CD4-positive, alpha-beta T cell treated with Interleukin-10 for 1 hour (primary cell): ENCODE results near the gene ISOC1.
A peak's percentile ranks its signal among the peaks of the same experiment; 100 is the strongest.

ENCODE experiments used
- DNase-seq: peaks from one replicate; pipeline ENCODE4 v3.0.0-alpha.2; 2020

The ISOC1 gene

DNA sequence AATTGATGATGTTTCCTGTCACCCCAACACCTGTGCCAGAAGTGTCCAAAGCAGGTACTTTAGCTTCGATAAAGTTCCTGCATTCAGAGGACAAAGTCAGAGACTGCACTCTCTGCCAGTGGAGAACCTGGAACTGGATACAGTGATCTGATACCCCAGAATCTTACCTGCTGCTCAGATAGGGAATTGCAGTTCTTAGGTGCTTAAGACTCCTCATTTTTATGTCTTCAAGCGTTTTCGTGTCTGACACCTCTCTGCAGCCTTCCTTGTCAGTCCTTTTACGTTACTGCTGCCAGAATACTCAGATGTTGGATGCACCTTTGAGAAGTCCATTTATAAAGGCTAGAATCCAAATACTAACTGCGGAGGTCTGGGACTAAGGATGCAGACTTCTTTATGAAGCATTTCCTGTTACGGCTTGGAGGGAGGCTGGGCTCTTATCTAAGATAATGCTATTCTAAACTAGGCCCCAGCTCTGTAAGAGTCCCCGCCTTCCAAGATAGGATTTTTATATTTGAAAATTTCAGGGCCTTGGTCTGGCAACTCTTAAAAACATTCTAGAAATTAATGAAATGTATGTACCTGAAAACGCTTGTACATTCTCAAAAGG is 1.9 kb downstream of the ISOC1 start:
- no peak for DNase-seq

DNA sequence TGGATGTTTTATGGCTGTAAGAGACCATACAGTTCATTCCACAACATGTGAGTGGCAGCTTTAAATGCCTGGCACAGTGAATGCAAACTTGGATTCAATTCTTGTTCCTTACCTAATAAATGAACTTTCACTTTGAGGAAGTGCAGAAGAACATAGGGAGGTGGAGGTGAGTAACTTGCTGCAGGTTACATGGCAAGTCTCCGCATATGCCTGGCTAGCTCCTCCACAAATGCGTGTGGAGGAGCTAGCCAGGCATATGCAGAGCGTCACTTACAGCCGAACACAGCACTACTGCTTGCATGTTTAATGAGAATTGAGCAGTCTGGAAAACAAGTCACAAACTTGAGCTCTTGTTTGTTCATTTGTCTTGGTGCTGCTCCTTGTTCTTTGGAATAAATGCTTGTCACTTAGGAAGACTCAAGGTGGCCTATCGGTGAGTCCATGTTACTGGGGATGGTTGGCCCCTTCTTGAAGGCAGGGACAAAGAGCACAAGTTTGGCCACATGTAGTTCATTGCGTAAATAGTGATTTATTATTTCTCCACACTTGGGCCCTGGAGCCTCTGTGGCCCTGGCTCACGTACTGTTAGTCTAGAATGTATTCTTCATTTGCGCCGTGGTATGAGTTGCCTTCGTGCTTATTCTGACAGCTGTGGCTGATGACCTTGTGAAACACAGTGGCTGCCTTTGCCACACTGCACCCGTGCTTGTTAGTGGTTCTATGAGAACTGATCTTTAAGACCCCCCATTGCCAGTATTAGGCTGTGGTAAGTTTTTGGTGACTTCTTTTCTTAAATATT is 3.1 kb downstream of the ISOC1 start:
- no peak for DNase-seq

DNA sequence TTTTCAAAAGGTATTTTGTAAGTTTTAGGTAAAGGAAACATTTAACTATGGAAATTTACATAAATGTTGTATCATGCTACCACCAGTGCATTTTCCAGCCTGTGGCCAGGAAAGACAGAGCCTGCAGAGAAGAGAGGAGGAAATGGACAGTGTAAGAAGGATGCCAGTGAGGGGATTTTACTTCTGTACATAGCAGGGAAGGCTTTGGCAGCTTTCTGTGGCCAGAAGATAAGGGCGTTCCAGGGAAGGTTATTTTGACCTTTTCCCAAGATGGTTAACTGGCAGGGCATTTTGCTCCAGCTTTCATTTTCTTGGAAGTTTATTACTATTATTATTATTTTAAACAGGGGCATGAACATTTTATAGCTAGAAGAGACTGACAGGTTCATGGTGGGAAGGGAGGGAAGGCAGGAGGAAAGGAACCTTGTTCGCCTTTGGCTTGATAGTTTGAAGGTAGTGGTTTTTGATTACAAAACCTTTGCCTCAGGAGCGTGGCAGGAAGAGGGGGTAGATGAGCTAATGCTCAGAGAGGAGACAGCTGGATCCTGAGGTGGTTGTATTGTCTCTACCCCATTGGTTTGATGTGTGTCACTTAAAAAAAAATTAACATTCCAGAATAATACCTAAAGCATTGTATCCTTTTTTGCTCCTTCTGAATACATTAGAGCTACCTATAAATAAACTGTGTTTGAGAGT is 4.1 kb downstream of the ISOC1 start:
- DNase-seq = no peak

DNA sequence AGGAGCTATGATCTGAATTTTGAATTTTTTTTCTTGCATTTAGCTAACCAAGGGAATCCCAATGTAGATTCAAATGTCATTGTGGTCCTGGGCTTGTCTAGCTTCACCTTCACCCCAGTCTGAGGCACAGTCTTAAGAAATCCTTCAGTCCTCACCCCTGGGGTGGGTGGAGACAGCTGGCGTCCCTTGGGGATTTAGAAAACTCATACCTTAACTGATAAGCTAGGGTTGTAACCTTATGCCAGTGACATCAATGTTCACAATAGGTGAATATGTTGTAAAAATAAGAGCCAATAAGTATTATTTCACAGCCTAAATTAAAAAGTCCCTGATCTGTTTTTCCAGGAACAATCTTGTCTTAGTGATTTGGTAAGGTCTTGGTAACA is 4.6 kb downstream of the ISOC1 start:
- DNase-seq = no peak

DNA sequence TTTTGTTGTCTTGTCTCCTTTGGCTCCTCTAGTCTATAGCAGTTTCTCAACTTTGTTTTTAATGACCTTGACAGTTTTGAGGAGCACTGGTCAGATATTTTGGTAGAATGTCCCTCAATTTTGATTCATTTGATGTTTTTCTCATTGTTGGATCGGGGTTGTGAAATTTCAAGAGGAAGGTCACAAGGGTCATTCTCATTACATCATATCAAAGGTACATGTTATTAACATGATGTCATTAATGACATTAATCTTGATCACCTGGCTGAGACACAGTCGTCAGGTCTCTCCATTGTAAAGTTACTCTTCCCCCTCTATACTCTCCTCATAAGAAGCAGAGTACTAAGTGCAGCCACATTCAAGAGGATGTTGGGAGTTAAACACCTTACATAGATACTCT is 7.2 kb downstream of the ISOC1 start:
- DNase-seq = no peak

DNA sequence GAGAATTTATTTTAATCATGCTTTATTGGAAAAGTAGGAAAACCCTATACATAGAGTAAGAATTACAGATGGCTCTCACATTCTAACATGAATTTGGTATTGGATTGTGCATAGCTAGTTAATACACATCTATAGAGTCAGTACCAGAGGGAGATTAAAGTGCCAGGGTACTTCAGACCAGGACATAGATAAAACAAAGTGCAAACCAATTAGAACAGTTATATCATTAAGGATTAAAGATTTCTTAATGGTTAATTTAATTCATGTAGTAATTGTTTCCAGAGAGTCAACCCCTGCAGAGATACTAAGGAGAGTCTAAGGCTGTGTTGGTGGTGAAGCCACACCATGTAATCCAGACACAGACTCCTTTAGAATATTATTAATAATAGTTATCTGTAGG is 8.8 kb downstream of the ISOC1 start:
- no peak for DNase-seq

DNA sequence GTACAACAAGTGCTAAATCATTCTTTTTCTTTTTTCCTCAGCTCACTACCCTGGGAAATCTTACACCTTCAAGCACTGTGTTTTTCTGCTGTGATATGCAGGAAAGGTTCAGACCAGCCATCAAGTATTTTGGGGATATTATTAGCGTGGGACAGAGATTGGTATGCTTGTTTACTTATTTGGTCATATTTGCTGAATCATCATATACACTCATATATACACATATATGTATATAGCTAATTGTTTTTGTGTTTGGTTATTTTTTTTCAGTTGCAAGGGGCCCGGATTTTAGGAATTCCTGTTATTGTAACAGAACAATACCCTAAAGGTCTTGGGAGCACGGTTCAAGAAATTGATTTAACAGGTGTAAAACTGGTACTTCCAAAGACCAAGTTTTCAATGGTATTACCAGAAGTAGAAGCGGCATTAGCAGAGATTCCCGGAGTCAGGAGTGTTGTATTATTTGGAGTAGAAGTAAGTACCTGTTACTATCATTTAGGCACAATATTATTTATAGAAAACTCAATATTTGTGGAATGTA is 10.4 kb downstream of the ISOC1 start:
- no peak for DNase-seq

DNA sequence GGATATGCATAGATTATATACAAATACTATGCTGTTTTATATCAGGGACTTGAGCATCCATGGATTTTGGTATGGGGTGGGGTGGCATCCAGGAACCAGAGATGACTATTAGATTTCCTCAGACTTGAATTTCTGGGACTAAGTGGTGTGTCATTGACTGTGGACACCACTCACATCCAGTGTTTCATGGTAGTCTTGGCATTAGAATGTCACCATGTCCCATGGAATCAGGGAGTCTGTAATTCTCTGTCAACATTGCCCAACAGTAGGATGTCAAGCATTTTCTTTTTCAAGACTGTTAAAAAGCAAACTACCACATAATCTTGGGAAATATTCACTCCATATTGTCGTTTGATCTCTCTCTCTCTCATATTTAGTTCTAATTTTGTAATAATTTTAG is 13.1 kb downstream of the ISOC1 start:
- no peak for DNase-seq

DNA sequence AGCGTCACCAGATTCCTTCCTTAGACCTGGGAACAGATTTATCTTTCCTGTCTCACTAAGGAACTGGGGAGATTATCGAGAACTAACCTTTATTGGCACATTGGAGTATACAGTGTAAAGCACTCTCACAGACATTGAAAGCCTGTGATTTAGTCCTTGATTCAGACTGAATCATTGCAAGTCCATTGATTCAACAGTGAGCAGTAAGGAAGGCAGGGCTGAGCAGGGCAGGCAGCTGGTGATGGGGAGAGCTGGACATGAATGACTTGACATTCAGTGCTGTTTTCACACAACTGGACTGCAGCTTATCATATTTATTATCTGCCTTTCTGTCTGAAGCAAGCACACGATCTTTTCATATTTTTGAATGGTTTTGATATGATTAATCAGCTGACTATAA is 16.2 kb downstream of the ISOC1 start:
- no peak for DNase-seq

DNA sequence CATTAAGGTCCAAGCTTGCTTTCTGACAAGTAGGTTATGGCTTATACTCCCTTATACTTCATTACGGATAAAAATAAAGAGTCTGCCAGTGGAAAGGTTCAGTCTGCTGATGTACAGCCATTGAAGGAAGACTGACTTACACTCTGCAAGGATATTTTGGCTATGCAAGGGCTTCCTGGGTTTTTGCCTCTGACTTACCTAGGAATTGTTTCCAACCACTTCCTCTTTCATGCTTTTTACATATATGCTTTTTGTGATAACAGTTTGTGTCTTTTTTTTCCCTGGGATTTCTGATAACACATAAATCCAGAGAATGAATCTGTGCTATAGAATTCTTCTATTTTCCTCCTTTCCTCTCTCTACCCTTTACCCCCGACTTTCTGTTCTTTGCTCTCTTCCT is 16.8 kb downstream of the ISOC1 start:
- no peak for DNase-seq

DNA sequence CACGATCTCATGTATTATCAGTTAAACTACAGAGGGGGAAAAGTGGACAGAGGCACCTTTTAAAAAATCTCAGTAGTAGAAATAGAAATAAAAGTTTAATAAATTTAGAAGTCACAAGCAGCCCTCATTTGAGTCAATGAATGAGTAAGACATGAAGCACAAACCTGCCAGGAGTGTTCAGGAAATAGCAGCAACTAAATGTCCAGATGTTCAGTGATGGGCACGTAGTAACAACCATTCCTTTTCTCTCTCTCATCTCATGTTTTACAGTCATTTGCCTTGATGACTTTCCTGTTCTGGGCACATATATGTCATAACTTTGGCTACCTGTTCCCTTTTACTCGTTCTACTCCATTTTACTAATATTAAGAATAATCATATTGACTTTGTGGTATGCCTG is 17.7 kb downstream of the ISOC1 start:
- no peak for DNase-seq

DNA sequence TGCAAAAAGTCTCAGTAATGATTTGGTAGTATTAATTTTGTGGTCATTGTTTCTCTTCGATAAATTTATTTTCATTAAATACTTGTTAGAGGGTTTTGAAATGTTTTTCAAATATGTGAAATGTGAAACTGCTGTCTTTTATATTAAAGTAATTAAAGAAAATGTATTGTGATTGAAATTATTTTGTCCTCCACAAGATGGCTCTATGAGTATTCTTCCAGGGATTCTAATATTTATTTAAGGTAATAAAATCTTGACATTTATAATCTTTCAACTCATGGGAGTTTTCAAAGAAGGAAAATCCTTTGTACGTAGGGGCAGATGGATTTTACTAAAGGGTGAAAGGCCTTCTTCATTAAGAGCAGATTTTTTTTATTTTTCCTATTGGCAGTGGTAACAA is 19.3 kb downstream of the ISOC1 start:
- no peak for DNase-seq

DNA sequence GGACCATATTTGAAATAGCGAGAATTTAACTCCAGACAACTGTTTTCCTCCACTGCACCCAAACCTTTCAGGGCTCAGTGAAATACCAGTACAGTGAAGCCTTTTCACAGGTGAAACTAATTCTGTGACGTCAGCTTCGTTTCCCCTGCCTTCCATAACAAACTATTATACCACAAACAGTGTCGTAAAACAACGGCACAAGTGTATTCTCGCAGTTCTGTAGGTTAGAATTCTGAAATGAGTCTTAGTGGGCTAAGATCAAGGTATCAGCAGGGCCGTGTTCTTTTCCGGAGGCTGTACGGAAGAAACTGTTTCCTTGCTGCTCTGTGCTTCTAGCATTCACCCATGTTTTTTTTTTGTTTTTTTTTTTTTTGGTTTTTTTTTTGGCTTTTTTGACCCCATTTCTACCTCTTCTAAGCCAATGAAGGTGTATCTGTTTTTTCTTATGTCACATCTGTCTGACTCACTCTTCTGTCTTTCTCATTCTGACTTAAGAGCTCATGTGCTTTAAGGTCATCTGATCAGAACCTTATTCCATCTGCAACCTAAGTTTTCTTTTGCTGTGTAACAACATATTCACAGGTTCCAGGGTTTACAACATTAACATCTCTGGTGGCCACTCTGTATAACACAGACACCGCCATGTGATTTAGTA is 20.1 kb downstream of the ISOC1 start:
- peak; percentile 23 for DNase-seq

DNA sequence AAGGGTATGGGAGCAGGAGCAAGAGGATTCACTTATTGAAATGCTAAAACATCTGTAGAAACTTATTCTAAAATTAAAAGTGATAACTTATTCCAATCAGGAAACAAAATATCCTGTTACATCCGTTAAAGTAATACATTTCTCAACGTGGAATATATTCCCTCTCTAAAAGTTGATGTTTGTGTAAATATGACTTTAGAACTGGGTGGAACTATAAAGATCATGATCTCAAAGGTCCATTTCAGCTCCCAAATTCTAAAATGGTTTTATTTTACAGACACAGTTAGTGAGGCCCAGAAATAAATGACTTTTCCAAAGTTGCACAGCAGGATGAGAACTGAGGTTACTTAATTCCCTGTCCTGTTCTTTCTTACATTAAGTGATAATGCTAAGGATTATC is 21.1 kb downstream of the ISOC1 start:
- DNase-seq = no peak

DNA sequence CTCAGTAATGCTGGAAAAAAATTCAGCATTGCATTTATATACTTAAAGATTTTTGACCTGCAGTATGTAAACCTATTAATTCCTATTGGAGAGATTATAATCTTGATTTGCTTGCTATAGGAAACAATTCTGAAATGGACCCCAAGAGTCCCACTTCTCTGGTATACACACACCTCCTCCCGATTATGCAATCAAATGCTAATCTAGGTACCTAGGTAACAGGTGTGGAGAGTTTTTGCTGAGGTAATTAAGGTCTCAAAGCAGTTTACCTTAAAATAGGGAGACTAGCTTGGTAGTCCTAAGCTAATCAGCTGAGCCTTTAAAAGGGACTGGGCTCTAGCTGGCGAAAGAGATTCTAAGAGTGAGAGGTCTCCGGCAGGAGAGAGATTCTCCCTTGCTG is 22.2 kb downstream of the ISOC1 start:
- no peak for DNase-seq

DNA sequence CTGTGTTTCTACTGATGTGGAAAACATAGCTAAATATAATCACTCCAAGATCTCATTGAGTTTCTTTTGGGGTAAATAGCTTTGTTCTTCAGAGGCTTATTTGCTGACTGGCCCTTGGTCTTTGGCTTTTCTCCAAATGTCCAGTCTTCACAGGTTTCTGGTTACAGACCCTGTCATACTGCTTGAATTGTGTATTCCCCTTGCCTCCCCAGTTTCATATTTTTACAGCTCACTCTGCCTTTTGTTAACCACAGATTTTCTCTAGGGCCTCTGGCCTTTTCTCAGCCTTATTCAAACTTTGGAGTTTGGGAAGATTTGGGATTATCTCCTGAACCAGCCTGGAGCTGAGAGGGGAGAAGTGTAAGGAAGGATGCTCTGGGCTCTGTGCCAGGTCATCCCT is 23.9 kb downstream of the ISOC1 start:
- no peak for DNase-seq

DNA sequence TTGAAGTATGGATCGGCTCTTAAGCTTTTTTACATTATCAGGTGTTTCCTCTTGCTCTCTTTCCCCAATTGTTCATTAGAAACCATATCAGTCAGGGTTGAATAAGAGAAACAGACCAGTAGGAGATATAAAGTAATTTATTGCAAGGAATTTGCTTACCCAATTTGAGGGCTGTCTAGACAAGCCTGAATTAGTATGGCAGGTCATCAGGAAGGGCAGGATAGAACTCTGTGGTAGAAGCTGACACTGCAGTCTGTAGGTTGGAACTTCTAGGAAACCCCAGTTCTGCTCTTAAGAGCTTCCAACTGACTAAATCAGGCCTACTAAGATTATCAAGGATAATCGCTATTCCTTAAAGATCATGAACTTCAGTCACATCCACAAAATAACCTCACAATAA is 24.3 kb downstream of the ISOC1 start:
- DNase-seq = no peak

DNA sequence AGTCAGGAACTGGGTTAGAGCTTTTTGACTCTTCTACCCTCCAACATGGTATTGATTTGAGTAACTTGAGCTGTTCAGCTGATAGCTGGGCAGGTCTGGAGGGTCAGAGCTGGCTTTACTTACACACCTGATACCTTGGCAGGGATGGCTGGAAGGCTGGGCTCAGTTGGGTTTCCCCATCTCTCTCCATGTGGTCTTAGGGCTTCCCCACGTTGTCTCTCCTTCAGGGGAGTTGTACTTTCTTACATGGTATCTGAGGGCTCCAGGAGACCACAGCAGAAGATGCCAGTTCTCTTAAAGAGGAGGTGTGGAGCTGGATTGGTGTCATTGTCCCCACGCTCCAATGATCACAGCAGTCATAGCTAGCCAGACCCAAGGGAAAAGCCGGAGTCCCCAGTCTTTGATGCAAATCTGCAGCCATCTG is 25.6 kb downstream of the ISOC1 start:
- DNase-seq = no peak

DNA sequence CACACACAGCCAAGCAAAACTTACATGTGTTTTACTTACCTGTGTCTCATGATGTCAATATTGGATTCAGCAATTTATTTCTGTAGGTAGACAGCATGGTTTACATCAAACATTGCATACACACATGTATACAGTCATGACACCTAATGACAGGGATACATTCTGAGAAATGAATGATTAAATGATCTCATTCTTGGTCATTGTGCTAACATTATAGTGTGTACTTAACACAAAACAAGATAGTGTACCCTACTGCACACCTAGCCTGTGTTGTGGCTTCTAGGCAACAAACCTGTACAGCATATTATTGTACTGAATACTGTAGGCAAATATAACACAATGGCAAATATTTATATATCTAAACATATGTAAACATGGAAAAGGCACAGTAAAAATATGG is 28.0 kb downstream of the ISOC1 start:
- DNase-seq = no peak

DNA sequence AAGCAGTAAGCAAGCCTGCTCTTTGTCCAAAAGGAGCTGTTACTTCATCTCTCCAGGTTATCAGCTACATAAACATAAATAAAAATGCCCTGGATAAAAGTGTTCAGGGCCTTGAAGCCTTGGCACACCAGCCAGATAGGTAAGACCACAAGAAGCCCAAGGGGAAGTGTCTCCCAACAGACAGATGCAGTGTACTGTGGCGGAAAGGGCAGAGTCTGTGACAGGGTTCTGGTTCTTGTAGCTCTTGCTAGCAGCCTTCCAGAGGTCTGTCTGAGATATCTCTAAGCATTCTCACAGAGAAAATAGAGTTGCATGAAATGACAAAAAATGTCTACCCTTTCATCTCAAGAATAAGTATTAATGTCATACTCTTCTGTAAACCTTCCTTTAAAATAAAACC is 30.1 kb downstream of the ISOC1 start:
- no peak for DNase-seq

DNA sequence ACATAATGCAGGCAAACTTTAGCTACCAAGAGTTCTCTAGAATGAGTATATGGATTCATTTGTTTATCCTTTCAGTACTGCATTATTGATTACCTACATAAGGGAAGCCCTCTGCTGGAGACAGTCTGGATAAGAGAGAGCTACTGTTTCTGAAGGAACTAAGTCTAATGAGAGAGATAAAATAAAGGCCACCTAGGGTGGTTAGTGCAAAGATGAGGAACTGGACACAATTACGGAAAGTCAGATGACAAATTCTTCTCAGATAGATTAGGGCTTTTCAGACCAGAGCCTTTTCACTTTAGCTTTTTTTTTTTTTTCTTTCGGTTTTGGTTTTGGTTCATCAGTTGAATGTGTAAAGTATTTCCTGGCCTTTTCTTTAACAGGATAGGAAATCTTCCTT is 31.3 kb downstream of the ISOC1 start:
- DNase-seq = peak; percentile 21

DNA sequence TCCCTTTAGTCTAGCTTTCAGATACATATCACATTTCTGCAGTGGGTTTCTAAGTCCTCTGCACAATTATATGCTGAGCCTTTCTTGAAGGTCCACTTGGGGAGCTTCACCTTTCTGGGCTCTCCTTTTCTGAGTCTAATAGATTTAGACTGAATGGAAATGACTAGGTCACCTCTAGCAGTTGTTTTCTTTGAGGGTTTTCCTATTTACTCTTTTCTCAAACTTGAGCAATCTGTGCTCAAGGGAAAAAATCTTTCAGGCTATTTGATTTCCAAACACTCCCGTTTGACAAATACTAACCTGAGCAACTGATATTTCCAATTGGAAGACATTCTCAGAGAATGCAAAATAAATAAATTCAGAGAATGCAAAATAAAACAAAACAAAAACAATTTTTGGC is 39.0 kb downstream of the ISOC1 start:
- DNase-seq = no peak

DNA sequence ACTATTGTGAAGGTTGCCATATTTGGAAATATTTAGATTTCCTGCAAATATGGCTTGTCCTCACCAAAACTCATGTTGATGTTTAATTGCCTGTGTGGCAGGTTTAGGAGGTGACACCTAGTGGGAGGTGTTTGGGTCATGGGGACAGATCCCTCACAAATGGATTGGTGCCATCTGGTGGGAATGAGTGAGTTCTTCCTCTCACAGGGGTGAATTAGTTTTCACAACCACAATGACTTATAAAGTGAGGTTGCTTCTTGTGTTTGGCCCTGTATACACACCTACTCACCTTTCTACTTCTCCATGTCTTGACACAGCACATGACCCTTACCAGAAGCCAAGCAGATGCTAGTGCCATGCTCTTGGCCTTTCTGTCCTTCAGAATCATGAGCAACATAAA is 41.1 kb downstream of the ISOC1 start:
- peak; percentile 17 for DNase-seq

DNA sequence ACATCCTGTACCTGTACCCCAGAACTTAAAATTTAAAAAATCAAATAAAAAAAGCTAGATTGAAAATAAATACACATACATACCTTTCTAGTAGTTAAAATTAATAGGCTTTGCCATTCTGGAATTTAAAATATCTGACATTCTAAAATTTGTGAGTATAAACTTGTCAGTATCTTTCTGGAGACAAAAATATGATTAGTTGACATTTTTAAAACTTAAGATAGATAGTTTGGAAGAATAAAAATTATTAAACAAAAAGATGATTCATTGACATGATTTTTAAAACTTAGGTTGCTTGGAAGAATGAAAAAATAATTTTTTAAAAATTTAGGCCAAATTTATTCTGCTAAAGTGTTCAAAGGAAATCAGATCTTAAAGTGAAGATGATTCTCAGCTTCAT is 43.1 kb downstream of the ISOC1 start:
- DNase-seq = no peak
